HG03342 (cell line): ENCODE results near the gene EVI5L.
"Not testable (repeated sequence)": the region's sequence is repeated elsewhere in the genome, so short reads cannot be mapped to it uniquely, and the experiment has no call there.

Source experiments
- ATAC-seq: cut with Tn5 transposase; IDR thresholded peaks from one replicate; pipeline ENCODE4 v1.9.1; 2021; ENCODE audit warnings: mild to moderate bottlenecking, moderate library complexity; ENCODE audit not compliant: unreplicated experiment

The EVI5L gene

DNA sequence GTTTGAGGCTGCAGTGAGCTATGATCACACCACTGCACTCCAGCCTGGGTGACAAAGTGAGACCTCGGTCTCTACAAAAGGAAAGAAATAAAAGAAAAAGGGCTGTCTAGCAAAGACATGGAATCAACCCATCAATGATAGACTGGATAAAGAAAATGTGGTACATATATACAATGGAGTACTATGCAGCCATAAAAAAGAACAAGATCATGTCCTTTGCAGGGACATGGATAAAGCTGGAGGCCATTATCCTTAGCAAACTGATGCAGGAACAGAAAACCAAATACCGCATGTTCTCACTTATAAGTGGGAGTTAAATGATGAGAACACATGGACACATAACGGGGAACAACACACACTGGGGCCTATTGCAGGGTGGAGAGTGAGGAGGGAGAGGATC, 14.0 kb upstream of the EVI5L start:
- not testable (repeated sequence) for ATAC-seq

DNA sequence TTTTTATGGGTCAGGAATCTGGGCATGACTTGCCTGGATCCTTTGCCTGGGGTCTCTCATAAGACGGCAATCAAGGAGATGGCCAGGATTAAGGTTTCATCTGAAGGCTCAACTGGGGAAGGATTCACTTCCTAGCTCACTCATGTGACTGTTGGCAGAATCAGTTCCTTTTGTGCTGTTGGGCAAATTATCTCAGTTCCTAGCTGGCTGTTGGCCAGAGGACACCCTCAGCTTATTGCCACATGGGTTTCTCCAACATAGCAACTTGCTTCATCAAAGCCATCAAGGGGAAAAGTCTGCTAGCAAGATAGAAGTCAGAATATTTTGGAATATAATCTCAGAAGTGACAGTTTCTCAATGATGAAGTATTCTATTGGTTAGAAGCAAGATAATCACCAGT, 12.2 kb upstream of the EVI5L start:
- ATAC-seq, result no peak

DNA sequence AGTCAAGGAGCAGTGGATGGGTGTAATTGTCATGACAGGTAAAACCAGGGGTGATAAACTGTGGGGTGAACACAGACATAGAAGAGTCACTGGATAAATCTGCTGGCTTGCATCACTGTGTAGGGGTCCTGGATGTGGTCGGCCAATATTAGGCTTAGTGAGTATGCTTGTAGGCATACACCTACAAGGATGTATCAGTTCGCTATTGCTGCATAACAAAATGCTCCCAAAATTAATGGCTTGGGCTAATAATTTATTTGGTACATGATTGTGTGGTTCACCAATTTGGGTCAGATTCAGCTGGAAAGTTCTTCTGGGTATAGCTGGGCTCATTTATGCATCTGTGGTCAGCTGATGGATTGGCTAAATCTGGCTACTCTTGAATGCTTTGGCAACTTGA, 11.2 kb upstream of the EVI5L start:
- ATAC-seq, result no peak

- no peak for ATAC-seq
These were observed 10.7 kb upstream of the EVI5L start for GRCh38 chr19:7819337-7819736.

DNA sequence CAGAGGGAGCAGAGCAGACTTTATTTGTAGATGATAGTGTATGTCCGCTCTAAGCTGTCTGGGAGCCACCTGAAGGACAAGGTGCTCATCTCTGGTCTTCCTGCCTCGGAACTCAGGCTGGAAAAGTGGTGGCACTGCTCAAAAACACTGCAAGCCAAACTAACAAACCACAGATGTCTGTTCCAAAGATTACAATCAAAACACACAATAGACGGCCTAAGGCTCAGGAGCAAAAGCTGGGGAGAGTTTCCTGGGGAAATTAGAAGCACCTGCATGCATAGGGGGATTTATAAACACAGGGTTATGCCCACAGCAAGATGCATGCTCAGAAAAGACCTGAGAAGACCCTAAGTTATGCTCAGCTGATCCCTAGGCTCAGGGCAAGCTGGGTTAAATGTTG, 9.4 kb upstream of the EVI5L start:
- no peak for ATAC-seq

- no peak for ATAC-seq
These were observed 7.0 kb upstream of the EVI5L start for GRCh38 chr19:7822910-7823515.

DNA sequence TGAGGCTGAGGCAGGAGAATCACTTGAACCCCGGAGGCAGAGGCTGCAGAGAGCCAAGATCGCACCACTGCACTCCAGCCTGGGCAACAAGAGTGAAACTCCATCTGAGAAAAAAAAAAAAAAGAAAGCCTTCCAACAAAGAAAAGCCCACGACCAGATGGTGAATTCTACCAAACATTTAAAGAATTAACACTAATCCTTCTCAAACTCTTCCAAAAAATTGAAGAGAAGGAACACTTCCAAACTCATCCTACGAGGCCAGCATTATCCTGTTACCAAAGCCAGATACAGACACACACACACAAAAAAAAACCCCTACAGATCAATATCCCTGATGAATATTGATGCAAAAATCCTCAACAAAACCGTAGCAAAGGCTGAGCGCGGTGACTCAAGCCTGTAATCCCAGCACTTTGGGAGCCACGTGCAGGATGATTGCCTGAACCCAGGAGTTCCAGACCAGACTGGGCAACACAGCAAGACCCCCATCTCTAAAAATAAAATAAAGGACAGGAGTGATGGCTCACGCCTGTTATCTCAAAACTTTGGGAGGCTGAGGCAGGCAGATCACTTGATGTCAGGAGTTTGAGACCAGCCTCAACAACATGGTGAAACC, 6.2 kb upstream of the EVI5L start:
- no peak for ATAC-seq

DNA sequence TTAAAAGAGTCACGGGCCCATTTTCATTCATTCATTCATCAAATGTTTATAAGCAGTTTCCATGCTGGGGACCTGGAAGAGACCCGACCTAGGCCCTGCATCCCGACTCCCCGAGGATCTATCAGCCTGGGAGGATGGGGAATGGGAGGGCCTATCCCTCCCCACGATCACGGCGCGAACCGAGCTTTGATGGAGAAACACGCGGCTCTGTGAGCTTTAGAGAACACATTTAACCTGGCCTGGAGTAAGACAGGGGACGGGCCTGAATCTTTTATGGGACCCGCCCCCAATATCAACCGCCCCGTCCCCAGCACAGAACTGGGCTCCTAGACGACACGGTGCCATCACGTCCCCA, 875 bp upstream of the EVI5L start:
- no peak for ATAC-seq

- ATAC-seq, result no peak
These were observed 304 bp downstream of the EVI5L start for GRCh38 chr19:7830272-7830771.

DNA sequence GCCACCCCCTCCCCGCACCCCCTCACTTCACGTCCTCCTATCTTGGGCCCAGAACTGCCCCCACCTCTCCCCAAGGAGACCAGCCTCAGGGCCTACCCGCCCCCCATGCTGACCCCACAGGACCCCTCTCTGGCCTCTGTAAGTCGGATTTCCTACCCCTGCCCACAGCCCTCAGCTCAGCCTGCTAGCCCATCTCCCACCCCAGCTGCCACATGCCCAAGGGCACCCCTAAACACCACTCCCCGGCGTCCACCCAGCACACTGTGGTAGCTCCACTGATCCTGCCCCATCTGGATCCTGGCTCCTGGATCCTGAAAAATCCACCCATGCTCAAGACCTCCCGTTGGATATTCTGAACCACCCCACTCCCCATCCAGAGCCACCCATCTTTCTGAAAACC, 805 bp downstream of the EVI5L start:
- ATAC-seq, result no peak

DNA sequence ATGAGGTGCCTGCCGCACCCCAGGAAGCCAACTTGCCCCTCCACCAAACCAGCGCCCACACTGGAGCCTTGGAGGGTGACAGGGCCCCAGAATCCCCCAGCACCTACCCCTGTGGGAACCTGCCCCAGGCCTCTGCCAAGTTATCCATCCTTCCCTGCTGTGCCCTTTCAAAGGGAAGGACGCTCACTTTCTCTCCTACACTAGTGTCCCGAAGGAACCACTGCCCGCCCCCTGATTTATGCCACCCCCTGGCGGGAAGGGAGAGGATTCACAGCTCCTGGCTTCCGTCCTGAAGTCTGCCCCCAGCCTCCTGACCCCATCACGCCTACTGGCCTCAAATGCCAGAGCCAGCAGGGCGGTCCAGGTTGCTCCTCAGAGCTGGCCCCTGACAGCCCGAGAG, 1.4 kb downstream of the EVI5L start:
- ATAC-seq, result no peak

DNA sequence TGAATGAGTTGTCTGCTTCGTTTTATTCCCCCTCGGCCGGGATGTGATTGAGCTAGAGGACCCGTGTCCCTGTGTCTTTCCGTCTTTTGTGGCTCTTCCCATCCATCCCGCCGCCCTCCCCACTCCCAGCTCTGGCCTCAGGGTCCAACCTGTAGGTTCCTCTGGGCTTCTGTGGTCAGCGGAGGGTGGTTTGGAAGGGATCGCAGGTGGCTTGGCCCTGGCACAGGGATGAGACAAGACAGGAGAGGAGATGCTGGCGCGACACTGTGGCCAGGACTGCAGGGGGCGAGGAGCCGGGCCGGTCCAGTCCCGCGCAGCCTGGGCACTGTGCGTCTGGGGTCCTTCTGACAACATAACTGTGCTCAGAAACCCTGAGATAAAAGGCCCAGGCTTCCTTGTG, 2.0 kb downstream of the EVI5L start:
- ATAC-seq, result no peak

GRCh38 chr19:7832781-7833180, 2.8 kb downstream of the EVI5L start:
- ATAC-seq, result no peak

GRCh38 chr19:7833225-7834099, 3.4 kb downstream of the EVI5L start:
- ATAC-seq, result no peak

- ATAC-seq, result no peak
These were observed 9.5 kb downstream of the EVI5L start for GRCh38 chr19:7839476-7839875.

- no peak for ATAC-seq
These were observed 10.6 kb downstream of the EVI5L start for GRCh38 chr19:7840629-7841028.

DNA sequence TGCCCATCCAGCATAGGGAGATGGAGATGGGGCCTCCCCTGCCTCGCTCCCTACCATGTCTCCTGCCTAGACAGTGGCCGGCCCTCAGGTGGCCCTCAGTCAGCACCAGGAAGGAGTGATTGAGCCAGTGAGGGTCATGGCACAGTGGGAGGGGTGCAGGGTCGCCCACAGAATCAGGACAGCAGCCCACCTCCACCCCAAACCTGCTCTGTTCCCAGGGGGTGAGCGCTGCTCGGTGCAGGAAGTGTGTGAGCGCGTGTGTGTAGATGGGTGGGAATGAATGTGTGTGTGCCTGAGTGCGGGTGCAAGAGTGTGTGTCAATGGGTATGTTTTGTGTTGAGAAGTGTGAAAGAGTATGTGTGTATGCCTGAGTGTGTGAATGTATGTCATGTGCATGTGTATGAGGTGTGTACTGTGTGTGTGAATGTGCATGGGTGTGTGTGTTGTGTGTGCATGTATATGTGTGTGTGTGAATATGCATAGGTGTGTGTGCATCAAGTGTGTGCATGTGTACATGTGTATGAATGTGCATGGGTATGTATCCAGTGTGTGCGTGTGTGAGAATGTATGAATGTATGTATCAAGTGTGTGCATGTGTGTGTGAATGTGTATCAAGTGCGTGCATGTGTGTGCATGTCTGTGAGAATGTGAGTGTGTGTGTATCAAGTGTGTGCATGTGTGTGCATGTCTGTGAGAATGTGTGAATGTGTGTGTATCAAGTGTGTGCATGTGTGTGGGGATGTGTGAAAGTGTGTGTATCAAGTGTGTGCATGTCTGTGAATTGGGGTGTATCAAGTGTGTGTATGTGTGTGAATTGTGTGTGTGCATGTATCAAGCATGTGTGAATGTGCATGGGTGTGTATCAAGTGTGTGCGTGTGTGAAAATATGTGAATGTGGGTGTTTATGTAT, 12.0 kb downstream of the EVI5L start:
- ATAC-seq, result no peak

DNA sequence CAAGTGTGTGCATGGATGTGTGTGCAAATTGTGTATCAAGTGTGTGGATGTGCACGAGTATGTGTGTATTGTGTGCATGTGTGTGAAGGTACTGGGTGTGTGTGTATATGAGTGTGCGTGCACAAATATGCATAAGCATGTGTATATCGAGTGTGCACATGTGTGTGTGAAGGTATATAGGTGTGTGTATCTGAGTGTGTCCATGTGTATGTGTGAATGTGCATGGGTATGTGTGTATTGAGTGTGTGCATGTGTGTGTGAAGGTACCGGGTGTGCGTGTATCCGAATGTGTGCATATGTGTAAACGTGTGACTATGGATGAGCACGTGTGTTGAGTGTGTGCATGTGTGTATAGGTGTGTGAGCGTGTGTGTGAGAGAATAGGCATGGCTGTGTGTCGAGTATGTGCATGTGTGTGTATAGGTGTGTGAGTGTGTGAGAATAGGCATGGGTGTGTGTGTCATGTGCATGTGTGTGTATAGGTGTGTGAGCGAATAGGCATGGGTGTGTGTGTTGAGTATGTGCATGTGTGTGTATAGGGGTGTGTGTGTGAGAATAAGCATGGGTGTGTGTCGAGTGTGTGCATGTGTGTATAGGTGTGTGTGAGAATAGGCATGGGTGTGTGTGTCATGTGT, 12.8 kb downstream of the EVI5L start:
- no peak for ATAC-seq

GRCh38 chr19:7843521-7843920, 13.5 kb downstream of the EVI5L start:
- ATAC-seq, result no peak

GRCh38 chr19:7844405-7844804, 14.4 kb downstream of the EVI5L start:
- no peak for ATAC-seq

DNA sequence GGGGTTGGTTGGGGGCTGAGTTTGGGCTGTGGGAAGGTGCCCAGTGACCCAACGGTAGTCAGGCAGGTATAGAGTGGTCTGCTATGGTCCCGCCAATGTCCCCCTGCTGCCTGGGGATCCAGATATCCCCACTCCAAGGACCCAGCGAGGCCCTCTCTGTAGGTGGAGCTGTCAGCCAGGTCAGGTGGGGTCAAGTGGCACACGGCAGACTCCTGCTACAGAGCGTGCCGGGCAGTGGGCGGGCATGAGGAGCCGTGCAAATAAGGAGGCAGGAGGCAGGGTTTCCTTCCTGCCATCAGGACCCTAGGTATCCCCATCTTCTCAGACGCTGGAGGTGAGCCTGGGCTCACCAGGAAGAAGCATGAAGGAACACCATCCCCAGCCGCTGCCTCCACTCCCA, 14.9 kb downstream of the EVI5L start:
- no peak for ATAC-seq
